Stimulated activated CD4-positive, alpha-beta T cell treated with anti-CD3 and anti-CD28 coated beads, Interleukin-4, amount 100 ng/mL, for 4 hours (primary cell): ENCODE data around the gene DIS3L2.

Experiments used
- DNase-seq, 2 experiments: peaks; one replicate each; pipeline ENCODE4 v3.0.0-alpha.2; 2020

DIS3L2 gene

GRCh38 chr2:231957913-231958763 is 3.4 kb upstream of the DIS3L2 start:
- DNase-seq: no peak

DNA sequence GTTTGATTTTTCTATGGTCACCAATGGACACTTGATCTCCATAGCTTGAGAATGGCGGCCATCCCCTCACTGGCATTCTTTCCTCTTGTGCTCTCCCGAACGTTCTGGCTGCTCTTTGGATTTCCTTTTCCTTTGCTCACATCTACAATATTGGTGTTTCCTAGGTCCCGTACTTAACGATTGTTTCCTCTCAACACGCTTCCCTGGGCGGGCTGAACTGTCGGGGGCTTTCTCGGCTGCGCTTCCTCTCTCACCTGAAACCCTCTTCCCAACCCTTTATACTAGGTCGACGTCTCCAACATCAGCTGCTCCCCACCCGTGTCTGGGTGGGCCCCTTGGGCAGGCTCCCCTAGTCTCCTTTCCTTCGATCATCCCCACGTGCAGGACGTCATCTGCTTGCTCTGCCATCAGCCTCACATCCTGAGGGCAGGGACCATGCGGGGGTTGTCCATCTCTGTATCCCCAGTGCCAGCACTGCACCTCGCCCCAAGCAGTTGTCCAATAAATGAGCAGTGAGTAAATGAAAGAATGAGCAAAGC is 634 bp upstream of the DIS3L2 start:
- DNase-seq: no peak

- DNase-seq: no peak
Measured at GRCh38 chr2:231965102-231965501, 3.6 kb downstream of the DIS3L2 start.

DNA sequence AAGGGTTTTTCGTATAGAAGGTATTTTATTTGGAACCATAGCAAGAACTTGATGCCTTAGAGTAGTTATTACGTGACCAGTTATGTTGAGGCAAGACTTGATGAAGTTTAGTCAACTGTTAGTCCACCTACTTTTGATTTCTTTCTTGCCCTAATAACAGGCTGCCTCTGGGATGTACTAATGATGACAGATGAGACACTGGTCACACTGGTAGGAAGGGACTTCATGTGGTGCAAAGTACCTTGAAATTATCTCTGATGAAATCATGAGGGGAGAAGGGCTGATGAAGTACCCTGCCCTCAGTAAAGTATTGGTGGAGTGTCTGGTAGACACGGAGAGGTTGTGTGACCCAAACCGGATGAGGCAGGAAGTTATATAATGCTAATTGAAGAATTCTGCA is 5.4 kb downstream of the DIS3L2 start:
- DNase-seq: no peak

DNA sequence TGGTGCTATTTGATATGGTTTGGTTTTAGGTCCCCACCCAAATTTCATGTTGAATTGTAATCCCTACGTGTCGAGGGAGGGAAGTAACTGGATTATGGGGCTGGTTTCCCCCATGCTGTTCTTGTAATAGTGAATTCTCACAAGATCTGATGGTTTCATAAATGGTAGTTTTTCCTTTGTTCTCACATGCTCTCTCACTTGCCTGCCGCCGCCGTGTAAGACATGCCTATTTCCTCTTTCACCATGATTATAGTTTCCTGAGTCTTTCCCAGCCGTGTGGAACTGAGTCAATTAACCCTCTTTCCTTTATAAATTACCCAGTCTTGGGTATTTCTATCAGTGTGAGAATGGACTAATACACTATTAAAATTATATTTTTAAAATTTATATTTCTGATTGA is 7.3 kb downstream of the DIS3L2 start:
- DNase-seq: no peak

DNA sequence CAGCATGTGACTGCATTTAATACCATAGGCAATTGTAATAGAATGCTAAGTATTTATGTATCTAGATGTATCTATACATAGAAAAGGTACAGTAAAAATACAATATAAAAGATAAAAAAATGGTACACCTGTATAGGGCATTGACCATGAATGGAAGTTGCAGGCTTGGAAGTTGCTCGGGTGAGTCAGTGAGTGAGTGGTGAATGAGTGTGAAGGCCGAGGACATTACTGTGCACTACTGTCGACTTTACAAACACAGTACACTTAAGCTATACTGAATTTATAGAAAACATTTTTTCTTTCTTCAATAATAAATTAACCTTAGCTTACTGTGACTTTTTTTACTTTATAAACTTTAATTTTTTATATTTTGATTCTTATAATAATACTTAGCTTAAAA is 8.9 kb downstream of the DIS3L2 start:
- DNase-seq: no peak

DNA sequence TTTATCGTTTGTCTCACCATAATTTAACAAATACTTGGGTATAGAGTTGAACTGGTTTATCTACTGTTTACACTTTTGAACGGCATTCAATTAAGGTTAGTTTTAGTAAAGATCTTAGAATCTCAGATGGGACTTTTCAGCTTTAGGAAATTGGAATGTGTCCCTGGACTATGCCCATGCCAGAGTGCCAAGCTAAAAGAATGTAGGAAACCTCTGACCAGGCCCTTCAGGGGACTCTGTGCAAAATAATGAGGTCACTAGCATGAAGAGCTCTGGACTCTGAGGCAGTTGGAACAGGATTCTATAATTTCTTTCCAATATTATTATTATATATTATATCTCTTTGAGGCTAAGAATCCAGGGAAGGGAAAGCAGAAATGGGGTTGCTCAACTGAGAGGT is 13.5 kb downstream of the DIS3L2 start:
- no peak for DNase-seq

DNA sequence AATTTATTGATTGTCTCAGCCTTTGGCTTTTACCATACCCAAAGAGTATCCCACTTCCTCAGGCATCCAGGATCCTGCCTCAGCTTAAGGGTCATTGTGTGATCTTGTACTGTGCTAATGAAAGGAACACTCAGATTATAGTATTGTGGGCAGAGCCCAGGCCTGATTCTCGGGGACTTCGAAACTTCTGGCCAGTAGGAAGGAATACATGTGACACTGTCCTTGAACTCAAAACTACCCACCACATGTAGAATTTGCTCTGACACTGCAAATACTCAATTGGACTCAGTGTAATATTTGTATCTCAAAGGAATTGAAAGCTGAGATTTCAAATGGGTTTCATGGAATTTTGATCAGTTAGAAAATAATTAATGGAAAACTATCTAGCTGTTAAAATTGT is 15.9 kb downstream of the DIS3L2 start:
- no peak for DNase-seq

DNA sequence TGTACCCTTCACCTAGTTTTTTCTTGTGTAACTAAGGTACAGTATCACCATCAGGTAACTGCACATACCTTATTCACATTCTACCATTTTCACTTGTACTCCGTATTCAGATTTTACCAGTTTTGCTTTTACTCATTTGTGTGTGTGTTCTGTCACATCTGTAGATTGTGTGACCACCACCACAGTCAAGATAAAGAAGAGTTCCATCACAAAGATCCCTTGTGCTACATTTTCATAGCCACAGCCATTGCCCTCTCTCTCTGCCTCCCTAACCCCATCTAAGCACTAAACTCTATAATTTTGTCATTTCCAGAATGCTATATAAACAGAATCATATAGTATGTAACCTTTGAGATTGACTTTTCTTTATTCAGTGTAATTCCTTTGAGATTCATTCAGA is 23.5 kb downstream of the DIS3L2 start:
- DNase-seq: no peak

DNA sequence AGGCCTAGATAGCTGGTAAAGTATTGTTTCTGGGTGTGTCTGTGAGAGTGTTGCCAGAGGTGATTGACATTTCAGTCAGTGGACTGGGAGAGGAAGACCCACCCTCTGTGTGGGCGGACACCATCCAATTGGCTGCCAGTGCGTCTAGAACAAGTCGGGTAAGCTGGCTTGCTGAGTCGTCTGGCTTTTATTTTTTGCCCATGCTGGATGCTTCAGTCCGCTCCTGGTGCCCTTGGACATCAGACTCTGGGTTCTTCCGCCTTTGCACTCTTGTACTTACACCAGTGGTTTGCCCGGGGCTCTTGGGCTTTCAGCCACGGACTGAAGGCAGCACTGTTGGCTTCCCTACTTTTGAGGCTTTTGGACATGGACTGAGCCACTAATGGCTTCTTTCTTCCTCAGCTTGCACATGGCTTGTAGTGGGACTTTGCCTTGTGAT is 24.3 kb downstream of the DIS3L2 start:
- DNase-seq: no peak

DNA sequence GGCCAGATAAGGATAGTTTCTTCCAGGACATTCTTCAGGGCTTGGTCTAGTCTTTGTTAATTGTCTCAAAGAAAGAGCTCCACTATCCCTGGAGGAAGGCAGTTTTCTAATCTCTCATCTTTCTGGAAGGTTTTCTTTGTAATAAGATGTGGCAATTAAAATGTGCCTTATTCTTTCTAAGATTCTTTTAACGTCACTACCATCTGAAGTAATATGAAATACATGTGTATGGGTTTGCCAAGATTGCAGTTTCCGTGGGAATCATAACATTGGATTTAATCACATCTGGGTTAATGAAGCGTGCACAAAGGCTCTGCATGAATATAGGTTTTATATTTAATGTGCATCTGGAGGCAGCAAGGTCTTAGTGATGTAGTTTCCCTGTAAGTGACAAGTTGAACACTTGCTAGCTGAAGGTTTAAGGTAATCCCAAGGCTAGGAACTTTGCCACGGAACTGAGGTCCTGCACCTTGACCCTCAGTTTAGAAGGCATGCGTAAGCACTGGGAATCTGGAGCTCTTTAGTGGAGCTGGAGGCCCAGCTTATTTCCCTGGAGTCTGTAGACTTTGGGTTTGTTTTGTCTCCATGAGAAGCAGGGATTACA is 25.7 kb downstream of the DIS3L2 start:
- DNase-seq: no peak

DNA sequence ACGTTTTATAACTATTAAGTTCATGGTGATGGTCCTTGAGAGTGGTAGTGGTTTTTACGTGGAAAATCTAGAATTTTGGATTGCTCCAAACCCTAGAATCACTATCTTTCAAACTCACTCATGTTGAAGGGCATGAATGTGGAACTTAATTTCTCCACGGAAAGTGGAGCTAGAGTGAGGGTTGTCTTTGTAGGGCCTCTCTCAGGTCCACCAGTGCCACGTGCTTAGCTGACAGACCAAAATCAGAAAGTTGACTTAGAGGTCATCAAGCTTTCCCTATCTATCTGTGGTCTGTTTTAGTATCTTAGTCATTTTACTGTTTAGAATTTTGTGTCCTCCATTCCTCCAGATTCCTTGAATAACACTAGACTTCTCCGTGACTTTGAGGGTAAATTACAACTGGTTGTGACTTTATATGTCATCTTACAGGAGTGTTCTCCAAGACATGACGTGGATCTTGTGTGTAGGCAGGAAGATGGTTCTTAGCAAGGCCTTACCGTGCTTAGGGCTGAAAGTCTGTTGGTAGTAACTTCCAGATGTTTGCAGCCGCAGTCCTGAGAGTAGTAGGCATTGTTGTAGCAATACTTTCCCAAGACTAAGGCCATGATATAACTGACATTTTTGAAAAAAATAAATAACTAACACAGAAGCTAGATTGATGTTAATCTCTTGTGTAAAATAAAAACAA is 26.8 kb downstream of the DIS3L2 start:
- no peak for DNase-seq

GRCh38 chr2:231991664-231992063 is 30.2 kb downstream of the DIS3L2 start:
- no peak for DNase-seq

- DNase-seq: no peak
Measured at GRCh38 chr2:231992888-231993287, 31.4 kb downstream of the DIS3L2 start.

DNA sequence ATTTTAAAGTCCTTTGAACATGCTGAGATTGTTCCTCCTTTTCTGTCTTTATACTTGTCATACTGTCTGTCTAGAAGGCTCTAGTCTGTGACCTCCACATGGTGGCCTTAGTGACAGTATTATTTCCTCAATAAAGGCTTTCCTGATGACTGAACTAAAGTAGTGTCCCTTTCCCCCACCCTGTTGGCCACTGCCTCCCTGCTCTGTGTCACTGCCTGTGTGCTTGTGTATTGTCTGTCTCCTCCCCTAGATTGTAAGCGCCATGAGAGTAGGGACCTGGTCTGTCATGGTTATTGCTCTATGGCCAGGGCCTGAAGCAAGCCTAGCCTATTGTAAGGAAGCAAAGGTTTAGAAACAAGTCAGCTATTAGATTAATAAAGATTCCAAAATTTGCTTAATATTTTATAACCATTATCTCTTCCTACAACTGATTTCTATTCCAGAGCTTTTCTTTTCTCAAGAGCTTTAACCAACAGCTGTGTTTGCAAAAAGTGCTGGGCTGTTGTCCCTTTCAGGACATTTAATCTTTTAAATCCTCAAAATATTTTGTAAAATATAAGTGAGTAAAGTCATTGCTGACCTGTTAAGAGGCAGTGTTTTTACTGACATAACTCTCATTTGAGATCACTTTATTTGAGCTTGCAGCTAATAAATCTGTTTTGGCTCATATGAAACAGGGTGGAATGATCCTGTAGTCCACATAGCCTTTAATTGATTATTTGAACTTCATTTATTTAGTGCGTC is 35.5 kb downstream of the DIS3L2 start:
- no peak for DNase-seq

- no peak for DNase-seq
Measured at GRCh38 chr2:231998046-231998445, 36.5 kb downstream of the DIS3L2 start.

- no peak for DNase-seq
Measured at GRCh38 chr2:232000439-232000838, 38.9 kb downstream of the DIS3L2 start.

- DNase-seq: no peak
Measured at GRCh38 chr2:232001073-232001472, 39.6 kb downstream of the DIS3L2 start.

GRCh38 chr2:232006253-232006652 is 44.7 kb downstream of the DIS3L2 start:
- DNase-seq: no peak

DNA sequence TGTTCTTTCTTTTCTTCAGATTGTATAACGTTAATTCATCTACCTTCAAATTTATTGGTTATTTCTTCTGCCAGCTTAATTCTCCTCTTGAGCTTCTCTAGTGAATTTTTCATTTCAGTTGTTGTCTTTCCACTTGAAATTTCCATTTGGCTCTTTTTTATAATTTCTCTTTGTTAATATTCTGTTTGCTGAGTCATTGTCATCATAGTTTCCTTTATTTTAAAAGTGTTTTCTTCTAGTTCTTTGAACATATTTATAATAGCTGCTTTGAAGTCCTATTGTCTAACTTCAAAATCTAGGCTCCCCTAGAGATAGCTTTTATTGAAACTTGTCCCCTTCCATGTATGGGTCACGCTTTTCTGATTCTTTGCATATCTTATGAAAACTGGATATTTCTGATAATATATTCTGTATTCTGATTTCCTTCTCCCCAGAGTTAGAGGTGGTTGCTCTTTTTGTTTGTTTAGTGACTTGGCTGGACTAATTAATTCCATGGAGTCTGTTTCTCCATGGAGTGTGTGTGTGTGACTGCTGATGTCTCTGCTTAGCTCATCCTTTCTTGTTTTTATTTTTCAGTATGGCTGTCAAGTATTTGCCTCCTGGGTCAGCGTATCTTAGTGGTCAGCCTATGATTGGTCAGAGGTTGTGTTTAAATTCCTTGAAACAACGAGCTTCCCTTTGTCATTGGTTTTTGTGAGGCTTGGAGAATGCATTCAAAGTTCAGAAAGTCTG is 47.6 kb downstream of the DIS3L2 start:
- no peak for DNase-seq

DNA sequence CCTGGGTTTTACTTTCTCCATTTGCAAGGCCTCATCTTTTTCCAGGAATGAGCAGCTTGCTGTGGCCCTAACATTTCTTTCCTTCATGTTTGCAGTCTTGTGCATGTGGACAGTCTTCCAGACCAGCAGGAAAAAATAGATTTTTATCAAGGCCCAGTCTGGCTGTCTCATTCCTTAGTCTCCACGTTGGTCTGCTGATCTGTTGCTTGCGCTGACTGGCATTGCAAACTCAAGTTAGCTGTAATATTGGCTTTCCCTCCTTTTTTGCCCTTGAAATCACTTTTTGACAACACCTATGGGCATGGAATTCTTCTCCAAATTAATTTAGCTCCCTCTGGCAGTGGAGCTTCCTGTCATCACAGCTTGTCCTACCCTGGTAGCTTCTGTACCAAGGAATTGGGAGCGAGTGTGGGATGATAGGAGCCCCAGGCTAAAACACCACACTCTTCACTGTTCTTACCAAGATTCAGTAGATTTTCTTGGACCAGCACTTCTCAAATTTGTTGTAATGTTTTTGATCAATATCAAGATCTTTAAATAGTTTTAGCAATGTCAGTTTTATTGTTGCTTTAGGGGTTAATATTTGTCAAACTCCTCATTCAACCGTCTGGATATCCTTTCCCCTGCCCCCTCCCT is 48.2 kb downstream of the DIS3L2 start:
- DNase-seq: no peak
